Panc1 (cell line): ENCODE measurements around the gene STPG3. TPM values are rescaled to one million over a fixed set of nuclear protein-coding genes. Genes with fewer than 3 reads are reported as not detected.

Experiments
- ATAC-seq: fragments of 200-7000 bp; cut with Tn5 transposase; 2 replicates; pipeline ENCODE4 v1.9.1; 2020; ENCODE audit warnings: mild to moderate bottlenecking, moderate library complexity
- BruUV-seq: library from RNA; stranded (reverse); fragments of 400-500 nt; replicated peaks from 2 replicates; lab custom pipeline; 2021; lab: Mats Ljungman, UMichigan
- CTCF ChIA-PET: fragments of 300-600 bp; sonication (Branson Sonifier 250); formaldehyde crosslinking; loops from one replicate; lab custom pipeline; 2022; ENCODE audit warnings: antibody characterized with exemption; lab: Charles Lee
- POLR2A ChIA-PET: fragments of 300-600 bp; sonication (Branson Sonifier 250); formaldehyde crosslinking; loops from one replicate; lab custom pipeline; 2022; ENCODE audit warnings: antibody characterized with exemption; lab: Charles Lee
- DNase-seq: peaks from one replicate; pipeline ENCODE4 v3.0.0-alpha.2; 2010; ENCODE audit warnings: low read depth, low spot score
- H3K27ac ChIP-seq: 2 replicates; pipeline ENCODE4 v1.5.1; 2011; ENCODE audit warnings: mild to moderate bottlenecking, low read length, inconsistent platforms
- H3K27me3 ChIP-seq: fragments of 200-500 bp; sonication (Bioruptor generic); 2 replicates; pipeline ENCODE4 v1.6.0; 2014; ENCODE audit warnings: low read length, inconsistent platforms; ENCODE audit not compliant: control insufficient read depth, insufficient read depth
- H3K36me3 ChIP-seq: fragments of 200-500 bp; sonication (Bioruptor generic); 2 replicates; pipeline ENCODE4 v1.5.1; 2014; ENCODE audit warnings: inconsistent platforms, mild to moderate bottlenecking, low read length, moderate library complexity; ENCODE audit not compliant: control insufficient read depth, insufficient read depth
- H3K4me1 ChIP-seq: 2 replicates; pipeline ENCODE4 v1.5.1; 2011; ENCODE audit warnings: inconsistent platforms, mild to moderate bottlenecking, low read length, moderate library complexity; ENCODE audit not compliant: control insufficient read depth, insufficient read depth
- H3K4me3 ChIP-seq, 2 experiments: 2 replicates each; pipeline ENCODE4 v1.5.1; 2011 to 2012; ENCODE audit warnings: low read depth in 2 of 2, low read length in 2 of 2, mild to moderate bottlenecking in 2 of 2, inconsistent platforms in 1 of 2, moderate library complexity in 1 of 2
- H3K9me3 ChIP-seq: fragments of 200-500 bp; sonication (Bioruptor generic); 2 replicates; pipeline ENCODE4 v1.5.1; 2014; ENCODE audit warnings: low read depth, mild to moderate bottlenecking, inconsistent platforms, low read length, moderate library complexity; ENCODE audit not compliant: control insufficient read depth, insufficient read depth
- POLR2AphosphoS5 ChIP-seq: IDR thresholded peaks from 2 replicates; pipeline ENCODE4 v1.6.1; 2012; ENCODE audit warnings: mild to moderate bottlenecking, low read depth, low read length, moderate library complexity
- SIN3A ChIP-seq: IDR thresholded peaks from 2 replicates; pipeline ENCODE4 v1.6.1; 2012; ENCODE audit warnings: low read depth, mild to moderate bottlenecking, low read length, moderate library complexity, borderline replicate concordance; ENCODE audit not compliant: insufficient read depth
- TCF7L2 ChIP-seq: IDR thresholded peaks from 2 replicates; pipeline ENCODE4 v1.6.1; 2011; ENCODE audit warnings: mild to moderate bottlenecking, low read depth, low read length, inconsistent platforms
- in situ Hi-C: cut with HindIII; loops from 2 replicates; pipeline ENCODE4 v1.10.0; 2016; ENCODE audit warnings: low sequenced_read_pairs, low pct_unique_long_range_greater_than_20kb
- intact Hi-C: fragments of 100-400 bp; cut with micrococcal nuclease; formaldehyde crosslinking; loops from one replicate; pipeline ENCODE4 v1.10.0; 2022; ENCODE audit not compliant: unreplicated experiment
- total RNA-seq: library from RNA; stranded (reverse); gene quantifications from one replicate; pipeline ENCODE4 v1.2.1, GENCODE V29; 2021; ENCODE audit not compliant: unreplicated experiment
- TF ChIP-seq, protein P1 (sequence below), 2 experiments: IDR thresholded peaks; 2 replicates each; pipeline ENCODE4 v1.6.1; 2011 to 2012; ENCODE audit warnings: low read depth in 2 of 2, control low read depth in 1 of 2, low read length in 1 of 2, mild to moderate bottlenecking in 1 of 2, moderate library complexity in 1 of 2; ENCODE audit not compliant: insufficient read depth in 1 of 2
- TF ChIP-seq, protein P2 (sequence below): fragments of 450-650 bp; IDR thresholded peaks from 2 replicates; pipeline ENCODE4 v1.5.1; 2017; ENCODE audit warnings: mild to moderate bottlenecking

STPG3 gene
- total RNA-seq, 1 experiment from 2014 or later = 0.26 TPM

DNA sequence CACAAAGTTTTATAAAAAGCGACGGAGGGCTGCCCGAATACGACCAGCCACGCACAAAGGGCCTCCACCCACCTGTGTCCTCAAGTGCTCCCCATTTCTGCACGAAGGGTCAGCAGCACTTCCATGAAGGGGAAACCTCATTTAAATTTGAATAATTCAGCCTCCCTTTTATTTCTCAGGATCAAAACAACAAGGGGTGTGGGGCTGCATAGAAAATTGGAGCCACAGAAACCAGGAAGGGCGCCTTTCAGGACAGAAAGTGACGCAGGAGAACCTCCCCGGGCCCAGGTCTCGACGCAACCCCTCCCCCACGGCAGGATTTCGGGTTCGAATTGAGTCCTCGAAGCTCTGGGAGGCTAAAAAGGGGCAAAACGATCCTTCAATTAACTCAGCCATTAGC is 48.9 kb downstream of the STPG3 start:
- Histone ChIP-seq H3K4me1 (peaks cover 51% of the 10 kb centered on the region), H3K9me3 (no peaks in the 10 kb centered on the region), H3K36me3 (no peaks in the 10 kb centered on the region), H3K4me3 (peak overlapping the region; percentile 54 to 74), H3K27me3 (no peaks in the 10 kb centered on the region), H3K27ac (peak overlapping the region; percentile 87)
- intact Hi-C loops = loop anchor here (10.0 kb wide), 1 partner anchor 125 kb away; the partner anchor contains the start of genes EXD3 and NOXA1
- TF ChIP-seq, protein P1, sequence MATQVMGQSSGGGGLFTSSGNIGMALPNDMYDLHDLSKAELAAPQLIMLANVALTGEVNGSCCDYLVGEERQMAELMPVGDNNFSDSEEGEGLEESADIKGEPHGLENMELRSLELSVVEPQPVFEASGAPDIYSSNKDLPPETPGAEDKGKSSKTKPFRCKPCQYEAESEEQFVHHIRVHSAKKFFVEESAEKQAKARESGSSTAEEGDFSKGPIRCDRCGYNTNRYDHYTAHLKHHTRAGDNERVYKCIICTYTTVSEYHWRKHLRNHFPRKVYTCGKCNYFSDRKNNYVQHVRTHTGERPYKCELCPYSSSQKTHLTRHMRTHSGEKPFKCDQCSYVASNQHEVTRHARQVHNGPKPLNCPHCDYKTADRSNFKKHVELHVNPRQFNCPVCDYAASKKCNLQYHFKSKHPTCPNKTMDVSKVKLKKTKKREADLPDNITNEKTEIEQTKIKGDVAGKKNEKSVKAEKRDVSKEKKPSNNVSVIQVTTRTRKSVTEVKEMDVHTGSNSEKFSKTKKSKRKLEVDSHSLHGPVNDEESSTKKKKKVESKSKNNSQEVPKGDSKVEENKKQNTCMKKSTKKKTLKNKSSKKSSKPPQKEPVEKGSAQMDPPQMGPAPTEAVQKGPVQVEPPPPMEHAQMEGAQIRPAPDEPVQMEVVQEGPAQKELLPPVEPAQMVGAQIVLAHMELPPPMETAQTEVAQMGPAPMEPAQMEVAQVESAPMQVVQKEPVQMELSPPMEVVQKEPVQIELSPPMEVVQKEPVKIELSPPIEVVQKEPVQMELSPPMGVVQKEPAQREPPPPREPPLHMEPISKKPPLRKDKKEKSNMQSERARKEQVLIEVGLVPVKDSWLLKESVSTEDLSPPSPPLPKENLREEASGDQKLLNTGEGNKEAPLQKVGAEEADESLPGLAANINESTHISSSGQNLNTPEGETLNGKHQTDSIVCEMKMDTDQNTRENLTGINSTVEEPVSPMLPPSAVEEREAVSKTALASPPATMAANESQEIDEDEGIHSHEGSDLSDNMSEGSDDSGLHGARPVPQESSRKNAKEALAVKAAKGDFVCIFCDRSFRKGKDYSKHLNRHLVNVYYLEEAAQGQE (IDR thresholded peaks at IDR 0.05; ENCODE audit: insufficient read depth in 1 of 2, low read depth in 2 of 2, low read length in 1 of 2) = no peak
- TF ChIP-seq TCF7L2 (no peak), POLR2AphosphoS5 (no peak), SIN3A (no peak)
- TF ChIP-seq, protein P2, sequence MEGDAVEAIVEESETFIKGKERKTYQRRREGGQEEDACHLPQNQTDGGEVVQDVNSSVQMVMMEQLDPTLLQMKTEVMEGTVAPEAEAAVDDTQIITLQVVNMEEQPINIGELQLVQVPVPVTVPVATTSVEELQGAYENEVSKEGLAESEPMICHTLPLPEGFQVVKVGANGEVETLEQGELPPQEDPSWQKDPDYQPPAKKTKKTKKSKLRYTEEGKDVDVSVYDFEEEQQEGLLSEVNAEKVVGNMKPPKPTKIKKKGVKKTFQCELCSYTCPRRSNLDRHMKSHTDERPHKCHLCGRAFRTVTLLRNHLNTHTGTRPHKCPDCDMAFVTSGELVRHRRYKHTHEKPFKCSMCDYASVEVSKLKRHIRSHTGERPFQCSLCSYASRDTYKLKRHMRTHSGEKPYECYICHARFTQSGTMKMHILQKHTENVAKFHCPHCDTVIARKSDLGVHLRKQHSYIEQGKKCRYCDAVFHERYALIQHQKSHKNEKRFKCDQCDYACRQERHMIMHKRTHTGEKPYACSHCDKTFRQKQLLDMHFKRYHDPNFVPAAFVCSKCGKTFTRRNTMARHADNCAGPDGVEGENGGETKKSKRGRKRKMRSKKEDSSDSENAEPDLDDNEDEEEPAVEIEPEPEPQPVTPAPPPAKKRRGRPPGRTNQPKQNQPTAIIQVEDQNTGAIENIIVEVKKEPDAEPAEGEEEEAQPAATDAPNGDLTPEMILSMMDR = no peak
- DNase-seq (no peak), ATAC-seq (no peak)
- in situ Hi-C loops = no loop called here
- POLR2A ChIA-PET = no interaction called here
- CTCF ChIA-PET = no interaction called here
- TSS peak; percentile 98 for BruUV-seq

DNA sequence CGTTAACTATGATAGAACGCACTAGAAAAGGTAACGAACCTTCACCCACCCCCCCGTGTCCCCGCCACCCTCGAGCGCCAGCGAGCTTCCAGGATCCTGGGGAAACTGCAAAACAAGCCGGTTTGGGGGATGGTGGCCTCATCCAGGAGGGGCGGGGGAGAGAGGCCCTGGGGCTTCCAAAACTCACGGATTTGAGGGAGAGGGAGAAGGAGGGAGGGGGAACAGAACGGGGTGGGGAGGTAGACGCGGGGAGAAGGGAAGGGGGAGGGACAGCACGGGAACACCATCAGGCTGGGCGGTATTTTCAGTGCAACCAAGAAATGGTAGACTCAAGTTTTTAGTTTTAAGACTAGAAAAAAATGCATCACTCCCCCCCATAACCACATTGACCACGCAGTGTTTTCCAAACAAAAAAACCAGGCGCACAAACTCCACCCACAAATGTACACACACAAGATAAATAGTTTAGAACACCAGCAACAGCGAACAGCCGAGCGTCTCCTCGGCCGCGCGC is 49.5 kb downstream of the STPG3 start:
- Histone ChIP-seq H3K4me1 (peaks cover 58% of the 10 kb centered on the region), H3K27me3 (no peaks in the 10 kb centered on the region), H3K36me3 (no peaks in the 10 kb centered on the region), H3K27ac (peak overlapping the region; percentile 87; the same call in 1 of the 2 replicates), H3K9me3 (no peaks in the 10 kb centered on the region), H3K4me3 (peak overlapping the region; percentile 54 to 74)
- ChIA-PET CTCF (interaction anchor here (2.0 kb wide), 1 partner anchor 14 kb away, joined by 7 read pairs; no protein-coding TSS in a partner anchor), POLR2A (no interaction called here)
- TF ChIP-seq, protein P2 = no peak
- TF ChIP-seq TCF7L2 (no peak), POLR2AphosphoS5 (no peak), SIN3A (no peak)
- TF ChIP-seq, protein P1 (IDR thresholded peaks at IDR 0.05; ENCODE audit: insufficient read depth in 1 of 2, low read depth in 2 of 2, low read length in 1 of 2) = no peak
- BruUV-seq = no TSS peak
- ATAC-seq = no peak
- DNase-seq = no peak
- intact Hi-C loops = no loop called here
- in situ Hi-C loops = no loop called here
